Heart left ventricle (tissue), 13 donors: ENCODE data around the gene ZER1.

ENCODE experiments used
- CTCF ChIP-seq, 12 donors: fragments of 200-600 bp; sonication (generic) in 4 of 12; IDR thresholded peaks; one replicate each; pipeline versions ENCODE4 v1.5.0 to v1.8.0; 2018 to 2022; ENCODE audit warnings: antibody characterized with exemption in 12 of 12, mild to moderate bottlenecking in 5 of 12
- POLR2A ChIP-seq, 2 donors: fragments of 450-650 bp; IDR thresholded peaks; one replicate each; pipeline ENCODE4 v1.6.1; 2017; ENCODE audit warnings: antibody characterized with exemption in 2 of 2, mild to moderate bottlenecking in 2 of 2, moderate library complexity in 2 of 2
- donor health status: ischemic (EF 13 %, LVEDD 7.1; RV severe dilation, severe dysfunction).
- donor health status: DM: no; HTN: yes; CAD: no.
- donor health status: DM: no; HTN: no; CAD: no.
- donor health status: ischemic (EF 25% LVEDD 6.9; RV normal size, moderate dysfunction).
- donor health status: ischemic (EF 25% LVEDD 5.7; RV mildly dilated, moderate dysfunction).
- donor health status: ischemic (EF 35%, LVEDD 5.7; RV mildly dilated, moderate dysfunction).
- donor health status: nonischemic (EF 11% LVEDD 7.7; RV severe dilation, severe dysfunction).
- donor health status: DM: yes; HTN: yes; CAD: no.
- donor health status: PGD.
- donor health status: ischemic (EF 29% LVEDD 5.4; RV normal size, mild dysfunction).
- donor health status: nonischemic (EF 23%, LVEDD 6.1; RV moderate dilation, normal function).

GRCh38 chr9:128802482-128802881 is 30.8 kb upstream of the ZER1 start:
- TF ChIP-seq POLR2A (IDR thresholded peaks at IDR 0.05), result no peak
- TF ChIP-seq CTCF (IDR thresholded peaks at IDR 0.05), result no peak
